CD14-positive monocyte (primary cell): ENCODE results near the gene AKT1. TPM values are rescaled to one million over a fixed set of nuclear protein-coding genes. Genes with fewer than 3 reads are reported as not detected.
A peak's percentile ranks its signal among the peaks of the same experiment; 100 is the strongest.

ENCODE experiments used
- DNase-seq, 3 donors: peaks; one replicate each; pipeline ENCODE4 v3.0.0-alpha.2; 2011 to 2022
- H2AFZ ChIP-seq: 2 replicates; pipeline ENCODE4 v1.6.0; 2012; ENCODE audit warnings: mild to moderate bottlenecking, low read depth, low read length, inconsistent platforms; ENCODE audit not compliant: insufficient read depth, poor library complexity, severe bottlenecking
- H3K27ac ChIP-seq, 2 donors: 1 replicate in 1 of 2; 2 replicates in 1 of 2; pipeline ENCODE4 v1.5.1; 2012 to 2013; ENCODE audit warnings: low read length in 2 of 2, control low read depth in 1 of 2, inconsistent platforms in 1 of 2, low read depth in 1 of 2, mild to moderate bottlenecking in 1 of 2
- H3K27me3 ChIP-seq, 2 donors: one replicate each; pipeline versions ENCODE4 v1.6.0 to v1.6.1; 2011 to 2013; ENCODE audit warnings: low read length in 2 of 2; ENCODE audit not compliant: control insufficient read depth in 2 of 2, insufficient read depth in 2 of 2
- H3K36me3 ChIP-seq, 2 donors: replicated peaks in 1 of 2; 1 replicate in 1 of 2; 2 replicates in 1 of 2; pipeline versions ENCODE4 v1.5.1 to v1.6.1; 2012 to 2013; ENCODE audit warnings: low read length in 2 of 2, control low read depth in 1 of 2, inconsistent platforms in 1 of 2, mild to moderate bottlenecking in 1 of 2; ENCODE audit not compliant: insufficient read depth in 2 of 2, control insufficient read depth in 1 of 2
- H3K4me1 ChIP-seq, 2 donors: 1 replicate in 1 of 2; 2 replicates in 1 of 2; pipeline versions ENCODE4 v1.5.1 to v1.6.1; 2012 to 2013; ENCODE audit warnings: low read length in 2 of 2, control low read depth in 1 of 2, inconsistent platforms in 1 of 2, mild to moderate bottlenecking in 1 of 2, moderate library complexity in 1 of 2; ENCODE audit not compliant: insufficient read depth in 2 of 2, control insufficient read depth in 1 of 2
- H3K4me2 ChIP-seq: replicated peaks from 2 replicates; pipeline ENCODE3; 2012; ENCODE audit warnings: low read length, moderate library complexity, mild to moderate bottlenecking; ENCODE audit not compliant: poor library complexity, severe bottlenecking; ENCODE audit errors: extremely low read depth
- H3K4me3 ChIP-seq, 3 experiments: fragments of 200-600 bp in 1 of 3; sonication (generic) in 1 of 3; replicated peaks in 1 of 3; 1 replicate in 2 of 3; 2 replicates in 1 of 3; pipeline ENCODE4 v1.5.1; 2011 to 2013; ENCODE audit warnings: low read length in 3 of 3, mild to moderate bottlenecking in 3 of 3, control low read depth in 2 of 3, low read depth in 2 of 3, inconsistent platforms in 1 of 3, moderate library complexity in 1 of 3
- H3K79me2 ChIP-seq: 2 replicates; pipeline ENCODE4 v1.6.0; 2012; ENCODE audit warnings: mild to moderate bottlenecking, control low read depth, inconsistent platforms, low read length, moderate library complexity; ENCODE audit not compliant: insufficient read depth
- H3K9ac ChIP-seq: 2 replicates; pipeline ENCODE4 v1.6.0; 2017; ENCODE audit warnings: low read length, mild to moderate bottlenecking; ENCODE audit not compliant: insufficient read depth, poor library complexity, severe bottlenecking
- H3K9me3 ChIP-seq, 2 donors: replicated peaks in 1 of 2; 1 replicate in 1 of 2; 2 replicates in 1 of 2; pipeline versions ENCODE4 v1.5.1 to v1.6.1; 2012 to 2013; ENCODE audit warnings: low read length in 2 of 2, control low read depth in 1 of 2; ENCODE audit not compliant: control insufficient read depth in 1 of 2, insufficient read depth in 1 of 2
- H4K20me1 ChIP-seq: 2 replicates; pipeline ENCODE4 v1.6.0; 2012; ENCODE audit warnings: mild to moderate bottlenecking, low read length, control low read depth, moderate library complexity; ENCODE audit not compliant: insufficient read depth
- H3K27ac Mint-ChIP-seq, 7 donors: one replicate each; pipeline ENCODE4 v1.8.0; 2020; ENCODE audit warnings: mild to moderate bottlenecking in 7 of 7, mixed read lengths in 7 of 7, moderate library complexity in 6 of 7, inconsistent platforms in 2 of 7
- H3K27me3 Mint-ChIP-seq, 3 donors: one replicate each; pipeline ENCODE4 v1.8.0; 2021 to 2022; ENCODE audit warnings: low read depth in 3 of 3, mild to moderate bottlenecking in 3 of 3, mixed read lengths in 3 of 3, moderate library complexity in 3 of 3, inconsistent platforms in 1 of 3
- H3K36me3 Mint-ChIP-seq, 2 donors: one replicate each; pipeline ENCODE4 v1.8.0; 2020; ENCODE audit warnings: mixed read lengths in 2 of 2, inconsistent platforms in 1 of 2, mild to moderate bottlenecking in 1 of 2
- H3K4me1 Mint-ChIP-seq: one replicate; pipeline ENCODE4 v1.8.0; 2020; ENCODE audit warnings: mild to moderate bottlenecking, mixed read lengths
- H3K4me3 Mint-ChIP-seq, 2 donors: one replicate each; pipeline ENCODE4 v1.8.0; 2020; ENCODE audit warnings: mild to moderate bottlenecking in 2 of 2, mixed read lengths in 2 of 2, moderate library complexity in 1 of 2
- H3K9me3 Mint-ChIP-seq, 7 donors: one replicate each; pipeline ENCODE4 v1.8.0; 2020 to 2022; ENCODE audit warnings: mixed read lengths in 7 of 7, mild to moderate bottlenecking in 6 of 7, moderate library complexity in 6 of 7, inconsistent platforms in 2 of 7
- WGBS: methylation state at CpG from one replicate; pipeline ENCODE4 v1.1.5; 2013; ENCODE audit warnings: missing lambda C conversion rate; ENCODE audit not compliant: insufficient coverage; 5-methylcytosine and 5-hydroxymethylcytosine counted together
- intact Hi-C, 2 donors: fragments of 100-400 bp; cut with micrococcal nuclease; formaldehyde crosslinking; loops; one replicate each; pipeline versions ENCODE4 v1.15.0 to v1.15.1; 2023
- polyA plus RNA-seq, 3 donors: library from polyadenylated mRNA; depleted of rRNA in 1 of 3; unstranded in 2 of 3; stranded (reverse) in 1 of 3; fragments of 300-500 nt in 2 of 3; fragments of >200 nt in 1 of 3; fragmentation: Illumina TruSeq in 2 of 3; gene quantifications; 1 replicate in 2 of 3; 2 replicates in 1 of 3; pipeline ENCODE4 v1.2.3, GENCODE V29; 2012 to 2021
- TF ChIP-seq, protein P1 (sequence below): fragments of 200-600 bp; IDR thresholded peaks from one replicate; pipeline ENCODE4 v1.8.0; 2022; ENCODE audit warnings: antibody characterized with exemption, mild to moderate bottlenecking

The AKT1 gene
- polyA plus RNA-seq, 3 donors = 7.2 to 180 (median 26.4) TPM

DNA sequence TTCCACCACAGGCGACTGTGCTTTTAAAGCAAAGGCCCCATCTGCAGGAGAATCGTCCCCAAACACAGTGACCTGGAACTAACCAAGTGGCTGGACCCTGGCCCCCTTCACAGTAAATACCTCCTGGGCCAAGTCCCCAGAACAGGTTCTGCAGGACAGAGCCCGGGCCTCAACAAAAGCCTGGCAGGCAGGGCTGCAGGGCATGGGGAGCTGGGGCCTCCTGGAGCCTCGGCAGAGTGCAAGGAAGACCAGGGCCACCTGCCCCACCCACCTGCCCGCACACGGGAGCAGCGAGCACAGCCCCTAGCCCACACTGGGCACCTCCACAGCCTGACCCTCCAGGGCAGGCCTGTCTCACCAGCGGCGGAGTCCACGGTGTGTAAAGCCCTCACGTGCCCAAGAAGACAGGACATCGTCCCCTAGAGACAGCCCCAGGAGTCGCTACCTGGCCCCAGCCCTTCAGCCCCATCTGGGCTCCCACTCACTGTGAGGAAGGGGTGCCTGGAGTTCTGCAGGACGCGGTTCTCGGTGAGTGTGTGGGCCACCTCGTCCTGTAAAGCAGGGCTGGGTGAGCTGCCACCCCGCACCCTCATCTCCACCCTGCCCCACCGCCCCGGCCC, 21.0 kb downstream of the AKT1 start:
- H3K27ac ChIP-seq = no peak overlapping the region
- H3K4me1 Mint-ChIP-seq = no peaks in the 10 kb centered on the region
- H3K36me3 Mint-ChIP-seq = peaks cover 39 to 75% of the 10 kb centered on the region in 2 donors

DNA sequence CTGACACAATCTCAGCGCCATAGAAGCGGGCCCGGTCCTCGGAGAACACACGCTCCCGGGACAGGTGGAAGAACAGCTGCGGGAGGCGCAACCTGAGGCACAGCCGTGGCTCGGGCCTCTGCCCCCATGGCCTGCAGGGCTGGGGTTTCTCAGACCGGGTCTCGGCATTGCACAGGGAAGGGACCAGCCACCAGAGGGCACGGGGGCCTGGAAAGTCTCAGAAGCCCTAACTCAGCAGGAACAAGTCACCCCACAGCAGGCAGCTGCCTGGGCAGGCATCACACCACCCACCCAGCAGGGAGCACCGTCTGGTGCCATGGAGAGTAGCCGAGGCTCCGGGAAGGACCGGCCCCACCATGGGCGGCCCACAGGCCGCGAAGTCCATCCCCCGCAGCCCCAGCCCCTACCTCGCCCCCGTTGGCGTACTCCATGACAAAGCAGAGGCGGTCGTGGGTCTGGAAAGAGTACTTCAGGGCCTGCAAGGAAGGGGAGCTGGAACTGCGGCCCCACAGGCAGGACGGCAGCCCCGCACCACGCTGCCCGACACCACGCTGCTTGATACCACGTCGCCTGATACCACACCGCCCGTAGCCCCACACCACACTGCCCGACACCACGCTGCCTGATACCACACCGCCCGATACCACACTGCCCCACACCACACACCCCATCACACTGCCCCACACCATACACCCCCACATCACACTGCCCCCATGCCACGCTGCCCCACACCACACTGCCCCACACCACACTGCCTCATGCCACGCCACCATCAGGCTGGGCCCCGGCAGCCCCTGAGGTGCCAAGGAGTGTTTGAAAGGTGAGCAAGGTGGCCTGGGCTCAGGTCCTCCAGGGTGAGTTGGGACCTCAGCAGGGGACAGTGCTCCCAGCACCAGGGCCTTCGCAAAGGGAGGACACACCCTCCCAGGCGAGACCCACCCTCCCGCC, 21.8 kb downstream of the AKT1 start:
- 93% methylated on average over 41 of the region's 46 CpGs for WGBS

More for the DNA sequence above, 21.0 kb downstream of the AKT1 start:
- Histone ChIP-seq H3K79me2 (no peaks in the 10 kb centered on the region), H2AFZ (no peak overlapping the region), H4K20me1 (peaks cover 85% of the 10 kb centered on the region), H3K4me1 (no peaks in the 10 kb centered on the region), H3K27me3 (no peaks in the 10 kb centered on the region), H3K36me3 (peaks cover 61 to 90% of the 10 kb centered on the region in 2 donors), H3K9ac (no peak overlapping the region), H3K9me3 (peaks cover 7 to 11% of the 10 kb centered on the region in 2 donors), H3K4me2 (no peak overlapping the region), H3K4me3 (no peak overlapping the region)
- Mint-ChIP-seq H3K9me3 (peaks cover 2 to 27% (median 12%) of the 10 kb centered on the region in 7 donors), H3K27me3 (no peaks in the 10 kb centered on the region), H3K27ac (peak overlapping the region in 1 of 7 donors; percentile 12), H3K4me3 (no peak overlapping the region)
- TF ChIP-seq, protein P1, sequence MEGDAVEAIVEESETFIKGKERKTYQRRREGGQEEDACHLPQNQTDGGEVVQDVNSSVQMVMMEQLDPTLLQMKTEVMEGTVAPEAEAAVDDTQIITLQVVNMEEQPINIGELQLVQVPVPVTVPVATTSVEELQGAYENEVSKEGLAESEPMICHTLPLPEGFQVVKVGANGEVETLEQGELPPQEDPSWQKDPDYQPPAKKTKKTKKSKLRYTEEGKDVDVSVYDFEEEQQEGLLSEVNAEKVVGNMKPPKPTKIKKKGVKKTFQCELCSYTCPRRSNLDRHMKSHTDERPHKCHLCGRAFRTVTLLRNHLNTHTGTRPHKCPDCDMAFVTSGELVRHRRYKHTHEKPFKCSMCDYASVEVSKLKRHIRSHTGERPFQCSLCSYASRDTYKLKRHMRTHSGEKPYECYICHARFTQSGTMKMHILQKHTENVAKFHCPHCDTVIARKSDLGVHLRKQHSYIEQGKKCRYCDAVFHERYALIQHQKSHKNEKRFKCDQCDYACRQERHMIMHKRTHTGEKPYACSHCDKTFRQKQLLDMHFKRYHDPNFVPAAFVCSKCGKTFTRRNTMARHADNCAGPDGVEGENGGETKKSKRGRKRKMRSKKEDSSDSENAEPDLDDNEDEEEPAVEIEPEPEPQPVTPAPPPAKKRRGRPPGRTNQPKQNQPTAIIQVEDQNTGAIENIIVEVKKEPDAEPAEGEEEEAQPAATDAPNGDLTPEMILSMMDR = no peak
- DNase-seq = no peak
- intact Hi-C loops = no loop called here
- WGBS = 94% methylated on average over 14 of the region's 20 CpGs

More for the DNA sequence above, 21.8 kb downstream of the AKT1 start:
- DNase-seq = no peak
- Histone ChIP-seq H3K27me3 (no peaks in the 10 kb centered on the region), H3K4me1 (peaks cover 0 to 2% of the 10 kb centered on the region in 2 donors), H3K9ac (no peak overlapping the region), H3K9me3 (peaks cover 7 to 11% of the 10 kb centered on the region in 2 donors), H3K4me2 (no peak overlapping the region), H3K4me3 (no peak overlapping the region), H3K79me2 (no peaks in the 10 kb centered on the region), H4K20me1 (peaks cover 84% of the 10 kb centered on the region), H2AFZ (no peak overlapping the region), H3K27ac (no peak overlapping the region), H3K36me3 (peaks cover 57 to 83% of the 10 kb centered on the region in 2 donors)
- Mint-ChIP-seq H3K36me3 (peaks cover 41 to 75% of the 10 kb centered on the region in 2 donors), H3K9me3 (peaks cover 2 to 27% (median 12%) of the 10 kb centered on the region in 7 donors), H3K27ac (peak overlapping the region in 1 of 7 donors; percentile 12), H3K27me3 (no peaks in the 10 kb centered on the region), H3K4me3 (no peak overlapping the region), H3K4me1 (peaks cover 1% of the 10 kb centered on the region)
- intact Hi-C loops = no loop called here
- TF ChIP-seq, protein P1 = no peak
